Calu3 (cell line): ENCODE data around the gene EFCAB14. TPM values are rescaled to one million over a fixed set of nuclear protein-coding genes. Genes with fewer than 3 reads are reported as not detected.
"Not testable (repeated sequence)": the region's sequence is repeated elsewhere in the genome, so short reads cannot be mapped to it uniquely, and the experiment has no call there.

Experiments
- BruUV-seq: library from RNA; stranded (reverse); fragments of 400-500 nt; replicated peaks from 2 replicates; lab custom pipeline; 2021; lab: Mats Ljungman, UMichigan
- CTCF ChIA-PET: fragments of 300-600 bp; sonication (Branson Sonifier 250); formaldehyde crosslinking; loops from one replicate; lab custom pipeline; 2022; ENCODE audit warnings: antibody characterized with exemption; lab: Charles Lee
- DNase-seq: peaks from one replicate; pipeline ENCODE4 v3.0.0; 2022
- H3K27ac Mint-ChIP-seq: one replicate; pipeline ENCODE4 v1.8.0; 2022; ENCODE audit warnings: mixed read lengths; ENCODE audit not compliant: unreplicated experiment
- H3K27me3 Mint-ChIP-seq: one replicate; pipeline ENCODE4 v1.8.0; 2022; ENCODE audit warnings: mixed read lengths; ENCODE audit not compliant: unreplicated experiment
- H3K36me3 Mint-ChIP-seq: one replicate; pipeline ENCODE4 v1.8.0; 2022; ENCODE audit warnings: mild to moderate bottlenecking, moderate library complexity, mixed read lengths; ENCODE audit not compliant: insufficient read depth, unreplicated experiment
- H3K4me1 Mint-ChIP-seq: one replicate; pipeline ENCODE4 v1.8.0; 2022; ENCODE audit warnings: mild to moderate bottlenecking, low read depth, mixed read lengths; ENCODE audit not compliant: unreplicated experiment
- H3K4me3 Mint-ChIP-seq: one replicate; pipeline ENCODE4 v1.8.0; 2022; ENCODE audit warnings: mild to moderate bottlenecking, low read depth, moderate library complexity, mixed read lengths; ENCODE audit not compliant: unreplicated experiment
- H3K9me3 Mint-ChIP-seq: one replicate; pipeline ENCODE4 v1.8.0; 2022; ENCODE audit warnings: low read depth, mixed read lengths; ENCODE audit not compliant: unreplicated experiment
- intact Hi-C: fragments of 100-400 bp; cut with micrococcal nuclease; formaldehyde crosslinking; loops from one replicate; pipeline ENCODE4 v1.10.0; 2022; ENCODE audit not compliant: unreplicated experiment
- total RNA-seq: library from RNA; stranded (reverse); gene quantifications from 2 replicates; pipeline ENCODE4 v1.2.3, GENCODE V29; 2022
- TF ChIP-seq, protein P1 (sequence below): fragments of 200-600 bp; IDR thresholded peaks from one replicate; pipeline ENCODE4 v1.8.0; 2022; ENCODE audit warnings: antibody characterized with exemption; ENCODE audit not compliant: unreplicated experiment

Gene EFCAB14
- total RNA-seq, 1 experiment from 2014 or later, result 108 TPM

DNA sequence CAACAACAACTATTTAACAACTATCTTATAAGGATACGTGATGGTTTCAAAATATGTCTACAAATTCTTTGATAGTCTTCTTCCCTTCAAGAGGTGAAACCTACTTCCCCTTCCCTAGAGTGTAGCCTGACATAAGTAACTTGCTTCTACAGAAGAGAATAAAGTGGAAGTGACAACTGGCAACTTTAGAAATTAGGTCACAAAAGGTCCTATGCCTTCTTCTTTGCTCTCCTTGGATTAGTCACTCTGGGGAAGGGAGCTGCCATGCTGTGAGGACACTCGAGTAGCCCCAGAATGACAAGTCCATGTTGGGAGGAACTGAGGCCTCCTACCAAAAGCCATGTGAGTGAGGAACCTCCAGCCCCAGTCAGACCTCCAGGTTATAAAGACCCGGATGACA is 19.2 kb downstream of the EFCAB14 start:
- peaks cover 26% of the 10 kb centered on the region for H3K36me3 Mint-ChIP-seq
- H3K9me3 Mint-ChIP-seq, result peaks cover 2% of the 10 kb centered on the region
- no TSS peak for BruUV-seq
- H3K27ac Mint-ChIP-seq, result no peak overlapping the region
- TF ChIP-seq, protein P1, sequence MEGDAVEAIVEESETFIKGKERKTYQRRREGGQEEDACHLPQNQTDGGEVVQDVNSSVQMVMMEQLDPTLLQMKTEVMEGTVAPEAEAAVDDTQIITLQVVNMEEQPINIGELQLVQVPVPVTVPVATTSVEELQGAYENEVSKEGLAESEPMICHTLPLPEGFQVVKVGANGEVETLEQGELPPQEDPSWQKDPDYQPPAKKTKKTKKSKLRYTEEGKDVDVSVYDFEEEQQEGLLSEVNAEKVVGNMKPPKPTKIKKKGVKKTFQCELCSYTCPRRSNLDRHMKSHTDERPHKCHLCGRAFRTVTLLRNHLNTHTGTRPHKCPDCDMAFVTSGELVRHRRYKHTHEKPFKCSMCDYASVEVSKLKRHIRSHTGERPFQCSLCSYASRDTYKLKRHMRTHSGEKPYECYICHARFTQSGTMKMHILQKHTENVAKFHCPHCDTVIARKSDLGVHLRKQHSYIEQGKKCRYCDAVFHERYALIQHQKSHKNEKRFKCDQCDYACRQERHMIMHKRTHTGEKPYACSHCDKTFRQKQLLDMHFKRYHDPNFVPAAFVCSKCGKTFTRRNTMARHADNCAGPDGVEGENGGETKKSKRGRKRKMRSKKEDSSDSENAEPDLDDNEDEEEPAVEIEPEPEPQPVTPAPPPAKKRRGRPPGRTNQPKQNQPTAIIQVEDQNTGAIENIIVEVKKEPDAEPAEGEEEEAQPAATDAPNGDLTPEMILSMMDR, result no peak
- intact Hi-C loops, result no loop called here
- H3K4me3 Mint-ChIP-seq, result no peak overlapping the region
- no peak for DNase-seq
- no peaks in the 10 kb centered on the region for H3K4me1 Mint-ChIP-seq
- no peaks in the 10 kb centered on the region for H3K27me3 Mint-ChIP-seq
- CTCF ChIA-PET, result no interaction called here

GRCh38 chr1:46697053-46697452 is 21.9 kb downstream of the EFCAB14 start:
- intact Hi-C loops, result no loop called here
- Mint-ChIP-seq H3K4me3 (no peak overlapping the region), H3K27ac (no peak overlapping the region), H3K27me3 (no peaks in the 10 kb centered on the region), H3K4me1 (no peaks in the 10 kb centered on the region), H3K9me3 (peaks cover 2% of the 10 kb centered on the region), H3K36me3 (peaks cover 21% of the 10 kb centered on the region)
- no peak for DNase-seq
- BruUV-seq, result no TSS peak
- TF ChIP-seq, protein P1, result no peak
- CTCF ChIA-PET, result no interaction called here

DNA sequence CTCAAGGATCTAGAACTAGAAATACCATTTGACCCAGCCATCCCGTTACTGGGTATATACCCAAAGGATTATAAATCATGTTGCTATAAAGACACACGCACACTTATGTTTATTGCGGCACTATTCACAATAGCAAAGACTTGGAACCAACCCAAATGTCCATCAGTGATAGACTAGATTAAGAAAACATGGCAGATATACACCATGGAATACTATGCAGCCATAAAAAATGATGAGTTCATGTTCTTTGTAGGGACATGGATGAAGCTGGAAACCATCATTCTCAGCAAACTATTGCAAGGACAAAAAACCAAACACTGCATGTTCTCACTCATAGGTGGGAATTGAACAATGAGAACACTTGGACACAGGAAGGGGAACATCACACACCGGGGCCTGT is 24.2 kb downstream of the EFCAB14 start:
- H3K9me3 Mint-ChIP-seq, intact Hi-C loops, H3K4me3 Mint-ChIP-seq, H3K27ac Mint-ChIP-seq, CTCF ChIA-PET, H3K4me1 Mint-ChIP-seq, BruUV-seq, DNase-seq, H3K27me3 Mint-ChIP-seq: not testable (repeated sequence)
- peaks cover 35% of the 10 kb centered on the region for H3K36me3 Mint-ChIP-seq

DNA sequence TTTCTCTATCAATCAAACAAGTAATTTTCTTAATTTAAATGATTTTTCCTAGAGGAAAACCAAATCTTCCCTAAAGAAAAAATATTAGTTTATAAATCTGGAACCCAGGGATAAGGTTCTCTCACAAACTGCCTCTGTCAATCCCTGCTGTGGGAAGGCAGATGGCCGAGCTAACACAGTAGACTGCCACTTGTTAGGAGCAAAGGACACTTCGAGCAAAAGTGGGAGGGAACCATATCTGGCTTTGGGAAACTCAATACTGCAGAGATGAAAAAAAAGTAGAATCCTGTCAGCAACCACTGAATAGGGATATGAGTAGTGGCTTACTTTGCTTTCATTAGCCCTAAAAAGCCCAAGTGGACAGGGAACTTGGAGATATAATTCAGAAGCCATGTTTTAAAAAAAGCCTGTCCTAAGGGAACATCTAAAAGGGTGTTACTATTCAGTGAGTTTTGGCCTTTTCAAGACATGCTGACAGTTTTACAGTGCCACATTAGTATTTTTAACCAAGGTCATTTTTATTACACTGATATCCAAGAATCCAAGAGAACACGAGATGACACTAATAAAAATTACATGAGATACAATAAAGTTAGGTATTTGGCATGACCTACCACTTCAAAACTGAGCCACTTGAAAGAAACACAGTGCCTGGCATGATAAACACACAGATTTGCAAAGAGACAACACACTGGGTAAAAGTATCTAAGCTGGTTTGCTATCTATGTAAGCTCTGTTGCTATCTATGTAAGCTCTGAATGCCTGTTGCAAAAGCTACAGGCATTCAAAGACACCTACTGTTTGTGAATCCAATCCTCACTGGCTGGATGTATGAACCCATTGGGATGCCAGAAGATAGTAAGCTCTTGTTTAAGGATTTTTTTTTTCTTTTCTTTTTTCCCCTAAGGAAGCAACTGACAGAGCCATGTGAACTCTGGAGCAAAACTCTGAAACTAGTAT is 25.8 kb downstream of the EFCAB14 start:
- CTCF ChIA-PET, result no interaction called here
- Mint-ChIP-seq H3K27ac (no peak overlapping the region), H3K27me3 (no peaks in the 10 kb centered on the region), H3K4me3 (no peak overlapping the region), H3K9me3 (peaks cover 2% of the 10 kb centered on the region), H3K36me3 (peaks cover 39% of the 10 kb centered on the region), H3K4me1 (peaks cover 3% of the 10 kb centered on the region)
- no peak for DNase-seq
- TSS peak; percentile 14 for BruUV-seq
- intact Hi-C loops, result no loop called here
- TF ChIP-seq, protein P1, result no peak
